T-helper 9 cell (primary cell): ENCODE measurements around the gene MAP9.
"Not testable (repeated sequence)": the region's sequence is repeated elsewhere in the genome, so short reads cannot be mapped to it uniquely, and the experiment has no call there.

ENCODE experiments used
- DNase-seq: peaks from one replicate; pipeline ENCODE4 v3.0.0-alpha.2; 2020
- total RNA-seq, 2 donors: gene quantifications; one replicate each; lab custom pipeline; 2026; lab: John Stamatoyannopoulos, UW

MAP9 gene
- 18.6 to 20.5 reads per million in 2 donors for total RNA-seq

DNA sequence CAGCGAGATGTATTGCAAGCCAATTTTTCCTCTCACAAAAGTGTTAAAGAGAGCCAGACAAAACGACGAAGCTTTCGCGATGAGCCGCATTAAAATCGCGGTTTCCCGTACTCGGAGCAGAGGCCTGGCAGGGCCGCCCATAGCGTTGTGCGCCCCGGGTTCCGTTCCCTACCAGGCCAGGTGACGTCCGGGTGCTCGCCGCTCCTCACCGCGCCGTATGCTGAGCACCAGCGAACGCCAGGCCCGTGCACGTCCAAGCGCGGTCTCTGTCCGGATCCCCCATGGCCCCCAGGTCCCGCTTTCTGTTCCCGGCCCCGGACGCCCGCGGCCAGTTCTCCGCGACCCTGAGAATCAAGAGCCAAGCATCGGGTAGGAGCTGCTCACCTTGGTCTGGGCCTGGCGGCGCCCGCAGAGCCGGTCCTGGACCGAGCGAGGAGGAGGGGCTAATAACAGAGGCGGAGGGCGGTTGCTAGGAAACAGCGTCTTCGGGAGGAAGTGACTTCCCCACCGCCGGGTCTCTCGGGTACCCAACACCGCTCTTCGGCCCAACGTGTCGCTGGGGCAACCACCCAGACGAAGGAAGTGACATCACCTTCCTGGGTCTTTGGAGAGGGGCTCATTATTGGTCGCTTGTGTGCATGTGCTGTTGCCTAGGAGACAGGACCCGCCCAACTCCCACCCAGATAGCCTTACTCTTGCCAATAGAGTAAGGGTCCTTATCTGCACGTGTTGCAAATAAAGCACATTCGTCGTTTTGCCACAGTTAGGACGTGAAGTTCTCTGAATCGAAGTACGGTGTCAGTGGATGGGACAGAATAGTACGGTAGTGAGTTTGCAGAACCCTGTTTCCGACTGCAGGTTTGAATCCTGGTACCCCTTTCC, at the start of gene MAP9:
TSS of gene MAP9 (minus strand) at position 579 of the 882 bp plus-strand sequence. CDS start 1,115 bp downstream, outside the sequence.
- peak; percentile 76 for DNase-seq

DNA sequence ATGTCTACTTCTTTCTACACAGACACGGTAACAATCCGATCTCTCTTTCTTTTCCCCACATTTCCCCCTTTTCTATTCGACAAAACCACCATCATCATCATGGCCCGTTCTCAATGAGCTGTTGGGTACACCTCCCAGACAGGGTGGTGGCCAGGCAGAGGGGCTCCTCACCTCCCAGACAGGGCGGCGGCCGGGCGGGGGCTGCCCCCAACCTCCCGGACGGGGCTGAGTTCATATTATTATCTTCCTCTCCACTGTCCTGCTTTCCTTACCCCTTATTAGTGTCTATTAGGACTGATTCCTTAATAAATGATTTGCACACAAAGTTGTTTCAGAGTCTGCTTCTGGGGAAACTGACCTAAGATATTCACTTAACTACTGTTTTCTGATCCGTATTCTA, 48.0 kb upstream of the MAP9 start:
- DNase-seq = not testable (repeated sequence)

DNA sequence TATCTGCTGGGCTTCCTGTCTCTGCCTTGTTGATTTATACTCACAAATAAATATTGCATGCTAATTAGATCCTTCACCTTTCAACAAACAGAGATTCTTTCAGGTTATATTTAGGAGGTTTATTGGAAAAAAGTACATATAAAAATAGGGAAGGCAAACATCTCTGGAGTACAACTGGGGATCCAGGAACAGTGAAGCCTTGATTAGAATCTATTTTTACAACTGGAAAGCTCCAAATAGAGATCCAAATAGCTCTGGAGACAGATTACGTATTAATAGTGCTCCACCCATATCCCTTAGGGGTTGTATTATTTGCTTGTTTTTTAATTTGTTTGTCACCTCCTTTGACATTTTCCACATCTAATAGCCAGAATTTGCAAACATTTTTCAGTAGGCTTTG, 46.9 kb upstream of the MAP9 start:
- DNase-seq = no peak

DNA sequence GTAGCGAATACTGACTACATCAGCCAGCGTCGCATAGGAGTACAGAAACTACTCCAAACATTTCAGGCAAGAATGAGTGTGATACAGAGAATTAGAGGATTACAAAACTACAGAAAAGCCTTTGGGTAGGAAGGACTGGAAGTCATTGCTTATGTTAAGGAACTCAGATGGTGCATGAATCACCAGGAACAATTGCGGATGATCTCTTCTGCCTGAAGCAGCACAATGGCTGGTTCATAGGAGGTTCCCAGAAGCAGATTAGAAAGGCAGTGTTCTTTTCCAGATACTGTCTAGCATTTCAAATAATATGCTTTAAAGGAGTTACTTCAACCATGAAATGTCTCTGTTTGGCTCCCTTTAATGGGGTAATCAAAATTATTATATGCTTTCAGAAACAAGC, 42.5 kb upstream of the MAP9 start:
- DNase-seq = no peak

DNA sequence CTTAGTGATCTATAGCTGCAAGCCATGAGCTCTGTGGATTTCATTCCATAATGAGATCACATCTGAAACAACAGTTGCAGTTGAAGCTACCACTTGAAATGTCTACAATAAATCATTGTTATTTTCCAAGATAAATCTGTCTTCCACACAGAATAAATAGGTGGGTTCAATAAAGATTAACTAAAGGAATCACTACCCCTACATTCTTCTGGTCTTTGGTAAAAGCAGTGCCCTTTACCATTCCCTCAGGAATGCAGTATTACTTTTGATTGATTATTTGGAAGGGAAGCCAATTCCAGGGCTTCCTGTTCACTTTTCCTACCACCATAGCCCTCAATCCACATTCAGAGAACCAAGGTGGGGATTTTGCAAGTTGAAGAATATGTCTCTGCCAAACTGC, 38.9 kb upstream of the MAP9 start:
- DNase-seq = no peak

DNA sequence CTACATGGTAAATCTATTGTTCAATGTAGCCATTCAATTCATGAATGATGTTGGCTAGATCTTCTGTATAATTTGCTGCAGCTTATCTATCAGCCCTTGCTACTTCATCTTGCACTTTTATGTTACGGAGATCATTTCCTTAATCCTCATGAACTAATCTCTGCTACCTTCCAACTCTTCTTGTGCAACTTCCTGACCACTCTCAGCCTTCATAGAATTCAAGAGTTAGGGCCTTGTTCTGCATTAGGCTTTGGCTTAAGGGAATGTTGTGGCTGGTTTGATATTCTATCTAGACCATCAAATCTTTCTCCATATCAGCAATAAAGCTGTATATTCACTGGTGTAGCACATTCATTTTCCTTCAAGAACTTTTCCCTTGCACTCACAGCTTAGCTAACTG, 36.7 kb upstream of the MAP9 start:
- DNase-seq = no peak

DNA sequence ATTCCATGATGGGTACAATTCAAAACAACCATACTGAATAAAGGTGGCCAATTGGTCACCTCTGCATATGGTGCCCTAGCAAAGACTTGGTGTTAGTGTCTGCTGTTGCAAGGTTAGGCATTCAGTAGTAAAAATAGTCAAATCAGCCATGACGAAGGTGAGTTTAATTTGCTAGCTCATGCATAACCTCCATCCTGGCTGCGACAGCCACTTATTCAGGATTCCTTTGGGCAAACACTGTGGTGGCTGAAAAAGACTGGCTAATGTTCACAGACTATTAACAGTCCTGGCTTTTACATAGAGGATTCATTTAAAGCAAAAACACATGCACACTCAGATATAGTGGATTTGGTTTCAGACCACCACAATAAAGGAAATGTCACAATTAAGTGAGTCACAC, 34.8 kb upstream of the MAP9 start:
- no peak for DNase-seq

DNA sequence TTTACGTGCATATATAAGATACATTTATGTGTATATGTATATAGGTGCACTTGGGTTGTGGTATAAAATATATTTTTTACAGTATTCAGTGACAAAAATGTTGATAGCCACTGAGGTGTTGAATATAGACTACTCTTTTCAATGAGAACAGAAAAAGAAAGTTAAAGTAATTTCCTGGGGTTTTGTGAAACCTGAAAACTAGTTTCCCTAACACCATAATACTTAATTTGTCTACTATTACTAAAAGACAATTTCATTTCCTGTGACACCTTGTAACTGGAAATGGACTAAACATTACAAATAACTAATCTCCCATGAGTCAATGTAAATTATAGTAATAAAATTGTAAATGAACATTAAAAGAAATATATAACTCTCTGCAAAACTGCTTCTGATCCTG, 32.0 kb upstream of the MAP9 start:
- DNase-seq = no peak

DNA sequence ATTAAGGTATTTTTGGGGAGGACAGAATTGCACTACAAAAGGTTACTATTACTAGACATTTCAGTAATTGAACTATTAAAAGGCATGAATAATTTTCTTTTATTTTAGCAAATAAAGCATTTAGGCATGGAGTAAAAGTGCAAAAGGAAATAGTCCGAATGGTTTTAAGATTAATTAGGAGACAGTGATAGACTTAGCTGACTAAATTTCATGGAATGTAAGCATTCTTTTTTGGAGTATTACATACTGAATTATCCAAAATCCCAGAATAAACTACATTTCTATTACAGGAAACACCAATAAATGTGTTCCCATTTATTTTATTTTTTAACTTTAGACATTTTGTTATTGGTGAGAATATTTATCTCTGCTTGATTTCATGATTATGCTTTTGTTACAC, 30.7 kb upstream of the MAP9 start:
- no peak for DNase-seq

DNA sequence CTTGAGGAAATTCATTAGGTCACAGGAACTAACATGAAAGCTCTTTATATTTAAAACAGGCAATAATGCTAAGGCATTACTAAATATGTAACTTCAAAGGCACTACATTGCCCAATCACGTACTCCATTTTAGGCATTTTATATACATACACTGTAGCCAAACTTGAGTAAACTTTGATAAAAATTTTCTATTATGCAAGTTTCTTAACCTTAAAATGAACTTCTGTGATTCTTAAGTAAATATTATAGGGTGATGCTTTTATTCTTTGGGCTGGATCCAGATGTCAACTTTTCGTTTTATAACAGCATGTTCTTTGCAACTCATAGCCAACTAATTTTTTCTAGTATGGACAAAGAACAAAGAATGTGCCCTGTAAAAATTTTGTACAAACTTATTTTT, 28.3 kb upstream of the MAP9 start:
- no peak for DNase-seq

DNA sequence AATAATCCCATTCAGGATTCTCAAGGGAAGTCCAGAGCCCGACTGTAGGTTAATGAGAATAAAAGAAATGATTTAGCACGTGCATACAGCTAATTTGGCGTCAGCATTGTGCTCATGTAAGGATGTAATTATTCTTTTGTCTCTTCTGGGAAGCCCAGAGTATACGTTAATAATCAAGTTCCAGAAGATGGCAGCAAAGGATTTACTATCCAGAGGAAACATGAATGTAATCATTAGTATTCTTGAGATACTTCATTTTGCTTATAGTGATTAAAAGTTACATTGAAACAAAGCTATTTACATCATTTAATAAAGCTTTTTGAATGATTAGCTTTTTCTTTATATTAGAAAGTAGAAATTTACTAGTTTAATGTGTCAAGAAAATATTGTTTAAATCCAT, 27.1 kb upstream of the MAP9 start:
- no peak for DNase-seq

DNA sequence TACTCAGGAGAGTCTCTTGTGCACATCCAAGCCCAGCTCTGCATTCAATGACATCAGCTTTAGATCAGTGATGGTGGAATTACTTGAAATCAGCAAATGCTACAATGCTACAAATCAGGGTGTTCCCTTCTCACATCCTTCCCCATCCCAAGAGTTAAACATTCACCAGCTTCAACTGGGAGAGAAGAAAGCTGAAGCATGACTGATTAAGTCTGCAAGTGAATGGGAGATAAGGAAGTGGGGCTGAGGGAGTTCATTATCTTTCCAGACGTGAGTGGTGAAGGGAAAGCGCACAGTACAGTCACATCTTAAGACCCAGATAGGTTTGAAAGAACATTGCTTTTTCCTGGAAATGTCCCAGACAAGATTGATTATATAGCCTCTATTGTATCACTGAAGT, 26.2 kb upstream of the MAP9 start:
- DNase-seq = no peak

DNA sequence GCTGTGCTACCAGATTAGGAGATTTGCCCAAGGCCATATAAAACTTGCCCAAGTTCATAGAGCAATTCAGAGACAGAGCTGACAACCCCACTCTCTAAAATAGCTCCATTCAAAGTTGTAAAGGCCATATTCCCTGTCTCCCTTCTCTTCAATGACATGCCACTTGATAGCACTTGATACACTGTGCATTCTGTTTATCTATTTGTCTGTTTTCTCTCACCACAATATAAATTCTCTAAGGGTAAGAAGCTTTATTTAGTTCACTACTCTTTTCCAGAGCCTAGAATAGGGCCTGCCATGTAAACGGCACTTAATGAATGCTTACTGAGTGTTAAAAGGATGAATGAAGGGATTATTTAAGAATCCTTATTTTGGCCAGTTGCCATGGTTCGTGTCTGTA, 24.1 kb upstream of the MAP9 start:
- DNase-seq = no peak

DNA sequence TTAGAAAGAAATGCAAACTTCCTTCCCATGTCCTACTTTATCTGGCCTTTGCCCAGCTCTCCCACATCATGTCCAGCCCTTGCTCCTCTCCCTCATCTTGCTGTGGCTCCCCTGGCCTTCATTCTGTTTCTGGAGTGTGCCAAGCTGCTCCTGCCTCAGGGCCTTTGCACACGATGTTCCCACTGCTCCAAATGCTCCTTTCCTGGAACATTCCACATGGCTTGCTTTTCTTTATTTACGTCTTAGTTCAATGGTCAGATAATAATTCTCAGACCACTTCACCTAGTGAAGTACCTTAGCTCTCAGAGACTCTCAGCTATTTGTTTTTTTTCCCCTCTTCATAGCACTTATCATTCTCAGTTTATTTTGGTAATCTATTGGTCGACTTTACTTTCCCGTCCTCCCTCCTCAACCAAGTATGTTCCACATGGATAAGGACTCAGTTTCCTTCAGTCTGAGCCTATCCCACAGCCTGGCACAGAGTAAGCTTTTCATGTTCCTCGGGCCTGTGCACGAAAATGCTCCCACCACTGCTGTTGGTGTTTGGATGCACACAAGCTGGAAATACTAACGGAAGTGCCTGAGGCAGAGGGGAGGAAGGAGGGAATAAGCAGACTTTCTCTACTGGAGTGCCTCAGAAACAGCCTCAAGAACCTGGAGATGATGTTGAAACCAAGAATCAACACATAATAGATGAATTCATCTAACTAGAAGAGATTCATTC, 23.4 kb upstream of the MAP9 start:
- DNase-seq = no peak

DNA sequence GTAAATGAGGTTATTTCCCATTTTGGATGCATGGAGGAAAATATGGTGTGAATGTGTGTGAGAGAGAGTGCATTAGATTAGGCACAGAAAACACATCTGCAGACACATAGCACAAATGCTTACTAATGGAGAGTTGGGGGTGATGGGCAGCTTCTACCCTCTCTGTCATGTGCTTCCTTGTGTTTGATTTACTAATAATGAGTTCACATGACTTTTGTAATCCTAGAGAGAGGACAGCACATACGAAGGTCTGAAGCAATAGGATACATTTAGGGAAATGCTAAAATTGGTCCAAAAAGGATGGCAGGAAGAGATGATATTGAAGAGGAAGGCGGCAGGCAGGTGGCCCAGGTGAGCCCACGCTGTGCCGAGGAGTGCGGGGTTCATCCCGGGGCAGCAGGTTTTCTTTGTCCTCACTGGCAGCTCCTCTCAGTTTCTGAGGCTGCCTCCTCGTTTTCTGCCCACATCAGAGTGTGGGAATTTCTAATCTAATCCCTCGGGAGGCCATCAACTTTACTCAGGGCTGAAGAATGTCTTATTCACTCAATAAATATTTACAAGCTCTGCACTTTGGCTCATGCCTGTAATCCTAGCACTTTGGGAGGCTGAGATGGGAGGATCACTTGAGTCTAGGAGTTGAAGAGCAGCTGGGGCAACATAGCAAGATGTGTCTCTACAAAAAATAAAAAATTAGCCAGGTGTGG, 15.9 kb upstream of the MAP9 start:
- DNase-seq = no peak

DNA sequence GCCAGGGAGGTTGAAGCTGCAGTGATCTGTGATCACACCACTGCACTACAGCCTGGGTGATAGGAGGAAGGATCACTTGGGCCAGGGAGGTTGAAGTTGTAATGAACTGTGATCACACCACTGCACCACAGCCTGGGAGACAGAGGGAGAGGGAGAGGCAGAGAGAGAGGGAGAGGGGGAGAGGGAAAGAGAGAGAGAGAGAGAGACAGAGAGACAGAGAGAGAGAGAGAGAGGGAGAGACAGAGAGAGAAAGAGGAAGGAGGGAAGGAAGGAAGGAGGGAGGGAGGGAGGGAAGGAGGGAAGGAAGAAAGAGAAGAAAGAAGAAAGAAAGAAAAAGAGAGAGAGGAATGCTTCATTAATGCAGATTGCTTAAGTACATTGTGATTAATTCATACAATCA, 15.2 kb upstream of the MAP9 start:
- DNase-seq = no peak

DNA sequence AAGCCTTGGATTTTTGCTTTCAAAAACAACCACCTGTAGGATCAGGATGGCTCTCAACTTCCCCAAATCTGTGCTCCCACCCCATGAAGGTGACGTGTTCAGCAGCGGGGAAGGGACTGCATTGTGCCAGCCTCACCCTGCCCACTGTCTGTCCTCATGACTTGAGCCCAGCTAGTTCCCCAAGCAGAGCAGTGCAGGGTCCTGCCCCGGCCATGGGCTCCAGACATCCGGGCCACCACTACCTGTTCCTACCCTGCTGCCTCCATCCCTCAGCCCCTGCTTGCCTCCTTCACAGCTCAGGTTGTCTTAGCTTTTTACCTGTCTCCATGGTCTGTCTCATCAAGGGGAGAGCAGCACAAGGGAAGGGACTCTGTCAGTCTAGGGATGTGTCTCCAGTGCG, 11.4 kb upstream of the MAP9 start:
- DNase-seq = no peak

DNA sequence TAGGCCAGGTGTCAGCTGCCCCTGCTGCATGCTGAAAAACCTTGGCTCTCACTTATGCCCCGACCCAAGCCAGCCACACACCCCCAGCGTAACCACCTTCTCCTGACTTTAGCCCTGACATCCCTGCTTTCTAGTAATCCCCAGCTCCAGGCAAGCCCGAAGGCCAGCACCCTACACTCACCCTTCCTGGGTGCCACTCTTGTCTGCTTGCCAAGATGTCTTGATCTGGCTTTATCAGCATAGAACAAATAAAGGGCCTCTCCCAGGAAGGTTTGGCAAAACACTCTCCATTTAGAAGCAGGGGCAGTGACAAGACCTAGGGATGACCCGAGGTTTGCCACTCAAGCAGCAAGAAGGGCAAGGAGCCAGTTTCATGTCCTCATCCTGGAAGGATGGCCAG, 6.8 kb upstream of the MAP9 start:
- no peak for DNase-seq

DNA sequence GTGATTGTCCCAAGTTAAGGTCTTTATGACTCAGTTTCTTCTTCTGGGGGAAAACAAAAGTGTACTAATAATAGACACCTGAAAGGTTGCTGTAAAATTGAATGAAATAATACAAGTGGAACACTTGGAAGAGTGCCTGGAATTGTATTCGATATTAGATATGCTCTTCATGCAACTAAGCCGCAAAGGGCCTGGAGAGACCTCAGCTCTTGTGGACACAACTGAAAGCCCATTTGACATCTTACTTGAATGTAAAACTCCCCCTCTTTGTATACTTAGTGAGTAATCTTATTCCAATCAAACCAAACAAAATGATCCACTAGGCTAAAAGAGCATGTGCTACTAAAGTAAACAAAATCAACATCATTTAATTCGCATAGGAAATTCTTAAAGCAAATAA, 511 bp upstream of the MAP9 start:
- no peak for DNase-seq

DNA sequence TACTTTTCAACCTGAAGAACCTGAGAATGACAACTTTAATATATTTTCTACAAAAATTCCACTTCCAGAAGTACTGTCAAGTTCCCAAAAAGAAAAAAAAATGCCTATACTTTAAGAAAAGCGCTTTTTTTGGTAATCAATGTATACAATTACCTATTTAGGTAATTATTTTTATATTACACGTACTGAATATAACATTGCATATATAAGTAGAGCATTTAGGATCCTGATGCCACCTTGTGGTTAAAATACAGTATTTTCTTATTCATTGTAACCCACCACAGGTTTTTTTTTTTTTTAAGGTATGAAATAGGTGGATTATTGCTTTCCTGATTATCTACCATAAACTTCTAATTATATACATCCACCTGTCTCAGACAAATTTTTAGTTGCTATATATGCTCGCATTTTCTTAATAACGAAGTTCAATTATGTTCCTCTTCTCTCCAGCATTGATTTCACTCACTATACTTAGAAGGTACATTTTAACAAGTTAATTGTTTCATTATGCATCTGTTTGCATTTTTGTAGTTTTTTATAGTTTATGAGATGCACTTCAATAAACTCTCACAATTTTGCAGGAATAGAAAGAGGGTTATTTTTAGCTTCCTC, 5.2 kb downstream of the MAP9 start:
- DNase-seq = no peak

DNA sequence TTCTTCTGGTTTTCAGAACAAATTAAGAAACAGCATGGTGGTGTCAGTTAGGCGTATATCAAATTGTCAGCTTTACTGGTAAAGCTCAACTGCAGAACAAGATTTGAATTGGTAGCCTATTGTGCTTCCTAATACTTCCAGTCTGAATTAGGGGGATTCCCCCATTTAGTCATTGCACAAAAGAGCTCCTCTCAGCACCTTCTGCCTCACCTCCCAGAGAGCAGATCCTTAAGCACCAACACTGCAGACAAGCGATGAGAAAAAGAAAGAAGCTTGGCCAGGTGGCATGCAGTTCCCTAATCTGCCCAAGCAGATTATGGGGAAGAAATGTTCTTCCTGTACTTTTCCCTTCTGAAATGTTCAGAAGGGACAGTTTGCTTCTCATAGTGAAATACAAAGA, 9.2 kb downstream of the MAP9 start:
- DNase-seq = no peak

DNA sequence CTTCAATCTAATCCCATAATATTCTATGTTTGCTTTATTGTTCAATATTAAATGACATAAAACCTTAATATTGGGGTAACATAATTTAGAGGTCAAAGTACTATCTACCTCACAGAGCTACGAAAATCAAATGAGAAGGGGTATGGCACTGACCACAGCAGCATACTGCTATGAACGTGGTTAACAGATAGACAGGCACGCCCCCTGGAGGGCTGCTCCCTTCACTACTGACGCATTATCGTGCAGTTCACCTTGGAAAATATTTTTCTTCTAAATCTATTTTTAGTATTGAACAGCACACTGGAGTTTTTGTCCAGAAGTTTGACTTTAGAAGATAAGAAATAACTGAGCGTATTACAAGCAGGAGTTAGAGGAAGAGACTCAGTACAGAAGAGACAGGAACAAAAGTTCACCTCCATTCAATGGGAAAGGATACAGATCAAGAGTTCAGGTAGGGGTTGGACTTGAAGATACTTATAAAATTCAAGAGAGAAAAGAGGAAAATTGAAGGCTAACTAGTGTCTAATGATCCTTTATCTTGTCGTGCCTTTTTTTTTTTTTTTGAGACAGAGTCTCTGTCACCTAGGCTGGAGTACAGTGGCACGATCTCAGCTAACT, 22.7 kb downstream of the MAP9 start:
- no peak for DNase-seq

DNA sequence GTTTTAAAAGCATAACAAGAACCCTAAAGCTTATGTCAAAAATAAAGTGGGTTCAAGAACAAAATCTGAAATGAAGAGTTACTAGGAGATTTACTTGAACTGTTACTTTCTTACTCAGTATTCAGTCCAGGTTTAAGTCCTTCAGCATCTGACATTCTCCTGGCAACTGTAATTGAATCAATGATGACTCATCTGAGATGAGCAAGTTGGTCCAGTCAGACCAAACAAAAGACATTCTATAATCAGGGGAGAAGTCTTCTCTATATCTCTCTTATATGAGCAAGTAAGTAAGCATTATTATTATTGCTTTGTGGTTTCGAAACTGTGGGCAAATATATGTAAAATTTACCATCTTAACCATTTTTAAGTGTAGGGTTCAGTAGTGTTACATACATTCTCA, 34.6 kb downstream of the MAP9 start:
- DNase-seq = no peak
